GM19240 (cell line): ENCODE data around the gene TTC31.
"Not testable (repeated sequence)": the region's sequence is repeated elsewhere in the genome, so short reads cannot be mapped to it uniquely, and the experiment has no call there.

ENCODE experiments used
- DNase-seq: peaks from one replicate; pipeline ENCODE4 v3.0.0; 2011; ENCODE audit warnings: low spot score; ENCODE audit not compliant: insufficient read length

Gene TTC31

DNA sequence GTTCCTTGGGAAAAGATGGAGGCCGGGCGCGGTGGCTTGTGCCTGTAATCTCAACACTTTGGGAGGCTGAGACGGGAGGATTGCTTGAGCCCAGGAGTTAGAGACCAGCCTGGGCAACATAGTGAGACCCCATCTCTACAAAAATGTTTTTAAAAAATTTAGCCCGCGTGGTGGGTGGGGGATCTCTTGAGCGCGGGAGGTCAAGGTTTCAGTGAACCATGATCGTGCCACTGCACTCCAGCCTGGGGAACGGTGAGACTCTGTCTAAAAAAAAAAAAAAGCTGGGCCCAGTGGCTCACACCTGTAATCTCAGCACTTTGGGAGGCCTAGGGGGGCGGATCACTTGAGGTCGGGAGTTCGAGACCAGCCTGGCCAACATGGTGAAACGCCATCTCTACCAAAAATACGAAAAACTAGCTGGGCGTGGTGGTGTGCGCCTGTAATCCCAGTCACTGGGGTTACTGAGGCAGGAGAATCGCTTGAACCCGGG is 839 bp downstream of the TTC31 start:
- DNase-seq = not testable (repeated sequence)

DNA sequence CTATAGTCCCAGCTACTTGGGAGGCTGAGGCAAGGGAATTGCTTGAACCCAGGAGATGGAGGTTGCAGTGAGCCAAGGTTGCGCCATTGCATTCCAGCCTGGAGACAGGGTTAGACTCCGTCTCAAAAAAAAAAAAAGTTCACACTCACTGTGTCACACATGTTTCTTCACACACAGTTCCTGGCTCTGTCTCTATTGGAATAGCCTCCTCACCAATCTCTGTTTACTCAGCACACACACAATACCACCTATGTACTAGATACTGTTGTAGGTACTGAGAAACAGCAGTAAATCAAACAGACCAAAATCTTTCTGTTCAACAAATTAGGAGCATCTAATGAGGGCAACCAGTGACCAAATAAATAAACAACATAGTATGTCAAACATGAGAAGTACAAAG is 3.3 kb downstream of the TTC31 start:
- no peak for DNase-seq

DNA sequence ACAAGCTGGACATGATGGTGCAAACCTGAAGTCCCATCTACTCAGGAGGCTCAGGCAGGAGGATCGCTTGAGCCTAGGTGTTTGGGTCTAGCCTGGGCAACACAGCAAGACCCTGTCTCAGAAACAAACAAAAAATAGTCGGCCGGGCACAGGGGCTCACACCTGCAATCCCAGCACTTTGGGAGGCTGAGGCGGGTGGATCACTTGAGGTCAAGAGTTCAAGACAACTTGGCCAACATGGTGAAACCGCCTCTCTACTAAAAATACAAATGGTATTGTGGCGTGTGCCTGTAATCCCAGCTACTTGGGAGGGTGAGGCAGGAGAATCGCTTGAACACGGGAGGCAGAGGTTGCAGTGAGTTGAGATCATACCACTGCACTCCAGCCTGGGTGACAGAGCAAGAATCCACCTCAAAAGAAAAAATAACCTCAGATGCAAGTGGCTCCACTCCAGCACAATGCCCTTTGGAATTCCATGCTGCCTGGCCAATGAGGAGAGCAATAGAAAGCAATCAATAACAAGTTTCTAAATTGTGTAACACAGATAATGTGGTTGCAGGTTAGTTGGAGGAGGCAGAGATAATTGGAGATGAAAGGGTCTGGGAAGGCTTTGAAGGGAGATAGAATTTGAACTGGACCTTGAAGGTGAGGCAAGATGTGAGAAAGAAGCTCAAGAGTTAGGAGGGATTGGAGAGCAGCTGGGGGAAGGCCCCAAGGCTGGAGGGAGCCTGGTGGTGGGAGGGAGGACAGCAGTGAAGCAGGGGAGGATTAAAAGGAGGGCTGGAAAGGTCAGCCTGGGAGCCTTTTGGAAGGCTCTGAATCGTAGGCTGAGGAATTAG is 6.0 kb downstream of the TTC31 start:
- DNase-seq = no peak

DNA sequence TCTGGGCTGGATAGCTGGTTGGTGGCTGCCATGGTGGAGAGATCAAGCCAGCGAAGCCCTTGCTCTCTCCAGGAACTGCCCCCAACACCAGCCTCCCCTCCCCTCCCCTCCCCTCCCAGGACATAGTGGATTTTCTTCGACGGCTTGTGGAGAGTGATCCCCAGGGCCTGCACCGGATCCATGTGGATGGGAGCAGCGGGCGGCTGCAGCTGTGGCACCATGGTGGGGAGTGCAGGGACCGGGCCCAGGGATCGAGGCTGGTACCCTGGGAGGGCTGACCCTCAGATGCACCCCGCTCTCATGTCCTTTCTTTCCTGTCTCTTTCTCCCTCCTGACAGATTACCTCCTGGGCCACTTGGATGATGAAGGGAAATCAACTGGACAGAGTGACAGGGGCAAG is 7.0 kb downstream of the TTC31 start:
- no peak for DNase-seq

DNA sequence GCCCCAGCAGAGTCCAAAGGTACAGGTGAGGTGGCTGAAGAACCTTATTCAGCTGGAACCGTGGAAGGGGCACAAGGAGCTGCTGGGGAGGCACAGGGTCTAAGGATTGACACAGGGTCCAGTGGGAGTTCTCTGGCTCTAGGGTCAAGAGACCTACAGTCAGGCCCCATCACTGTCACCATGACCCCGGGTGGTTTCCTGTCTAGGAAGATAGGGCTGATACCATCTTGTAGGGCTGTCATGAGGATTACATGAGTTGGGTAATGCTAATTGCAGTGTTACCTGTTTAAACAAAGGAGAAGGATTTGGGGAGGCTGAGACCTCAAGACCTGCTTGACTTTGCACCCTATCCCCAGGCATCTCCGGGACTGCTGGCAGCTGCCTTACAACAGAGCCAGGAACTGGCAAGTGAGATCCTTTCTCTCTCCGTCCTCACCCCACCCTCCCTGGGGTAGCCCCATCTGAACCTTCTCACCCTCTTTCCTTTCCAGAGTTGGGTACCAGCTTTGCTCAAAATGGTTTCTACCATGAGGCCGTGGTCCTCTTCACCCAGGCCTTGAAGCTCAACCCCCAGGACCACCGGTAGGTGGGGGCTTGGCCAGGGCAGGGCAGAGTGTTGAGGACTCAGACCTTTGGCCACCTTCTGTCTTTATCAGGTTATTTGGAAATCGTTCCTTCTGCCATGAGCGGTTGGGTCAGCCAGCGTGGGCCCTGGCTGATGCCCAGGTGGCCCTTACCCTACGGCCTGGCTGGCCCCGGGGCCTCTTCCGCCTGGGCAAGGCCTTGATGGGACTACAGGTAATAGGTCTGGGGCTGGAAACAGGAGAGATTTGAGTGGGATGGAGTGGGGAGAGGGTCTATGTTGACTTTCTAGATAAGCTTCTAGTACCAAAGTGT is 9.0 kb downstream of the TTC31 start:
- DNase-seq = no peak

DNA sequence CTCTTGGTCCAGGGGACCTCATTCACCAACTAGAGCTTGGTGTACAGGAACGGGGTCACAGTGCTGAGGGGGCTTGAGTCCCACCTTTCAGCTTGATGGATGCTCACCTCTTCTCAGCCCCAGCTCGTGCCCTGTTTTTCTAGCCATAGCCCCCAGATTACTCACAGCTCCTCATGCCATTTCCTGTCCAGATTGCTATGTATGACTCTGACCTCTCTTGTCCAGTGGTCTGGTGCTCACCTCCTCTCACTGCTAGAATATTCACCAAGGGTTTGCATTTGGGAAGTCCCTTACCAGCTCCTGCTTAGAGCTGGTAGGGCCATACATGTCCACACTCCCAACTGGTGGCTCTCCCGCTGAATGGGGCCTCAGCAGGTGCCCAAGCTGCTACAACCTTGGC is 10.7 kb downstream of the TTC31 start:
- DNase-seq = no peak

DNA sequence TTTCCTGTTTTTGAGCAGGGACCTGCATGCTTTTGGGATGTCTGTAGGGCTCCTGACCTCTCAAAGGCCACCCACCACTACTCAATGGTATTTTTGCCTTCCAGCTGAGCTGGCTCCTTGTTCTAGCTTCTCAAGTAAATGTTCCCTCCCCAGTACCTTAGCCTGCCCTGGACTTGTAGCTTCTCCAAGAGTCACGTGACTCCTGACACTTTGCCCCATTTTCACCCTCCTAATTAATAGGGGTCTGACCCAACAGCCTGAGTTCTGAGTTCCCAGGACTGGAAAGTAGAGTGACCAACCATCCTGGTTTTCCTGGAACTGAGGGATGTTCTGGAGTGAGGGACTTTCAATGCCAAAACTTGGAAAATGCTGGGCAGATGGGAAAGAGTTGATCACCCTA is 12.6 kb downstream of the TTC31 start:
- DNase-seq = no peak

DNA sequence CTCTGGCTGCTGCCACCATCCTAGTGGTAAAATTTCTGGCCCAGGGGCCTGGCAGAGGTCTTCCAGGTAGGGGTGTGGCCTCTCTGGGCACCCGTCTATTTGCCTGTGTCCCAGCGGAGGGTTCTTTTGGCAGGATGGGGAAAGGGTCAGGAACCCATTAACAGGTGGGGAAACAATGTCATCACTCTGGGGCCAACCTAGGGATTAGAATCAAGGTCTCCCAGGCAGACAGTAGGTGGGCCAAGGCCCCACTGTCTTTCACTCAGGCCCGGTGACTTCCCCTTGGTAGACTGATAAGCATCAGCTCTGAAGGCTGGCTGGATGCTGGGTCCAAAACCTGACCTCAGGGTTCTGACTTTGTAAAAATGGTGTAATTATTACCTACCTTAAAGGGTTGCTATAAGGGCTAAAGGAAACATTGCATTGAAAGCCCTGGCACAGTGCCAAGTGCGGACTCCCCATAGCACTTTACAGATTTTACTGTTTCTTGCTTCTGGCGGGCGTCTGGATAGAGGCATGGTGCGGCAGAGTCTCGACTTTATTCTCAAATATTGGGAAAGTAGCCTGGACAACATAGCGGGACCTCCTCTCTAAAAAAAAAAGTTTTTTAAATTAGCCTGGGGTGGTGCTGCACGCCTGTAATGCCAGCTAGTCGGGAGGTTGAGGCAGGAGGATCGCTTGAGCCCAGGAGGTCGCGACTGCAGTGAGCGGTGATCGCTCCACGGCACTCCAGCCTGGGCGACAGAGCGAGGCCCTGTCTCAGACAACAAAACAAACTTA is 14.3 kb downstream of the TTC31 start:
- DNase-seq = no peak

DNA sequence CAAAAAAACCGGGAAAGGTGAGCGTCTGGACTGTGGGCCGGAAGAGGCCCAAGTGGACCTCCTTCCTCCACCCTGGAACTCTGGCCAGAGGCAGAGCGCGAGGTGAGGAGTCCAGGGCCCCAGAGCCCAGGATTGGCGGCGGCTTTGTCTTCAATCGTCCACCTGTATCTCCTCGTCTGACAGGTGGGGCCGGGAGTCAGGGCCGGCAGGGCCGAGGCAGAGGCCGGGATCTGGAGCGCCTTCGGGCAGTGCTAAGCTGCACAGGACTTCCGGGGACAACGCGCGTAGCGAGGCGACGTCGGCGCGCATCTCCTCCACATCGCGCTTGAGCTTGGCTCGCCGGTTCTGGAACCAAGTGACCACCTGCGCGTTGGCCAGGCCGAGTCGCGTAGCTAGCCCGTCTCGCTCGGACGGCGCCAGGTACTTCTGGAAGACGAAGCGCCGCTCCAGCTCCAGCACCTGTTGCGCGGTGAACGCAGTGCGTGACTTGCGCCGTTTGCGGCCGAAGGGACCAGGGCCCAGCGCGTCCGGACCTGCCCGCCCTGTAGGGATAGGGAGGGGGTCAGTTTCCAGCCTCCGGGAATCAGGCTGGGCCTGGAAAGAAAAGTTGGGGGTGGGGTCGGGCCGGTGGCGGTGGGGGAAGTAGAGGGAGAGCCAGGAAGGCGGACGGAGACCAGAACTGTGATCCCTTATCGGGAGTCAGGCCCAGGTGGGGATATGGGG is 15.1 kb downstream of the TTC31 start:
- no peak for DNase-seq

DNA sequence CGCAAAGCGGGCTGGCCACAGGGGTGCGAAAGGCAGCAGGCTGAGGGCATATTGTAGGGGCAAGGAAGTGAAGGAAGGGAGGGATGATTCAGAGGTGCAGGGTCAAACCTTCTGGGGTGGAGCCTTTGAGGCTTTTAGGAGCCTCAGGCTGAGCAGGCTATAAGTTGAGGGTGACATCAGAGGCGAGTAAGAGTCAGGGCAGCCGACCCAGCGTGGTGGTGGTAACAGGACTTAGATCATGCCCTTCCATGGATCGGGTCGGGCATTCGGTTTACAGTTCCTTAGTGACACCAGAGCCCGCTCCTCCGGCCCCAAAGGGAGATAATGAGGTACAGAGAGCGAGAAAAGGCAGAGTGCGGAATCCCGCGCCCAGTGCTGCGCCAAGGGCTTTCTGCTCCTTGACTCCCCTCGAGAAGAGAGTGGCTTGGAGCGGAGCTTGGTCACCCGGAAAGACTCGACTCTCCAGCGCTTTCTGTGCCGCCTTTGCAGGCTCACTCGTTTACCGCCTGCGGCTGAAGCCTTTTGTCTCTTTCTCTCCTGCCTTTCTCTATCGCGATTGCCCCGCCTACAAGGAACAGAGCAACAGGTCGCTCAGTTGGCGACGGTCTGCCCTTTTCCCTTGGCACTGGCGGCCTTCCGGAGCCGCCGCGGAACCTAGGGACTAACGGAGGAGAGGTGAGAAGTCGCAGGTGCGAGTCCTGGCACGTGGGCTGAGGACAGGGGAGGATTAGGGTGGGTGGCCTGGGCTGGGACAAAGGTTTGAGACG is 15.8 kb downstream of the TTC31 start:
- no peak for DNase-seq

DNA sequence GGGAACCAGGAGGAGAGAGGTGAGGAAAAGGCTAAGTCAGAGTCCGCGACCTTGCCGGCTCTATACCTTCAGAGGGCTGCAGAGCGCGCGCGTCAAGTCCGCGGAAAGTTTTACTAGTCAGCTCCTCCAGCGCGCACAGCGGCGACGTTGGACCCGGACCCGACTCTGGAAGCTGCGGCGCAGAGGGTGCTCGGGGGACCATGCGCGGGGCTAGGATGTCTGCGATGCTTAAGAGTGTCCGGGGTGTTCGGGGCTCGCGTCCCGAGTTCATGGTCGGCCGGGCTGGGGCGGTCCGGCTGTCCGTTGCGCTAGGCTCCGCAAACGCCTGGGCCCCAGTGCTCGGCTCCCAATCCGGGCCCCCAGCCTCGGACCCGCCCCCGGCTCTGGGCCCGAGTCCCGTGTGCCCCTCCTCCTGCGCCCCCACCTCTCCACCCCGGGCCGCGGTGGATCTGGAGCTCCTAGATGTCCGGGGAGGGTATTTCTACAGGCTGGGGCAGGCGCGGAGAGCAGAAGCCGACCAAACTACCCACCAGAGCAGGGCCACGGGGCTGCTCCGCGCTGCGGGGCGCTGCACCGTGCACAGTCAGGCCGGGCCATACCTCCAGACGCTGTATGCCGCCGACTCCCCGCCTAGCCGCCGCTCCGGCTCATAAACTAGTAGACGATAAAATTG is 16.5 kb downstream of the TTC31 start, which contains the start of gene LBX2:
Gene LBX2 (minus strand): TSS at position 337 of the 673 bp plus-strand sequence. CDS start 66 bp downstream, at position 271.
- no peak for DNase-seq

DNA sequence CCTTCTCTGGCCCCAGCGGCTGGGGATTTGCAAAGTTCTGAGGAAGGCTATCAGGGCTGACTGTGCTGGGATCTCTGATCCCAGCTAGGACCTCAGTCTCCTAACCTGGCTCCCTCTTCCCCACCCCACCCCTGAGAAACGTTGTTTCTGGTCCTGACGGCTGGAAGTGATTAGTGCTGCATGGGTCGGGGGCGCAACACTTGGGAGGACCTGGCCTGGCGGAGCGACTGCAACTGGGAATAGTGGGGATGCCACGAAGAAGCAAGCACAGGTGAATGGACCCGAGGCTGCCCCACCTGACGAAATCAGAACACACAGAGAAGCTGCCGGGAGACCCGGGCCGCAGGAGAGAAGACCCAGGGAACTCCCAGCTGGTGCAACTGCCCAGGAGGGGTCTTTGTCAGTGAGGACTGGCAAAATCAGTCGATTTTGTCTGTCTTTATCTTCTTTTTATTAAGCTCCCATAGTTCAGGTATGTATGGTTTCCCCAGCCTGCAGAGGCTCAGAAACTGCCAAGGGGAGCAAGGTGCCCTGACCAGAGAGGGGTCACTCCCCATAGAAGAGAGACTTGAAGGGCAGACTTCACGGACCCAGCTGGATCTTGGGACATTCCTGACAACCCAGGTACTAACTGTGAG is 17.2 kb downstream of the TTC31 start:
- no peak for DNase-seq

DNA sequence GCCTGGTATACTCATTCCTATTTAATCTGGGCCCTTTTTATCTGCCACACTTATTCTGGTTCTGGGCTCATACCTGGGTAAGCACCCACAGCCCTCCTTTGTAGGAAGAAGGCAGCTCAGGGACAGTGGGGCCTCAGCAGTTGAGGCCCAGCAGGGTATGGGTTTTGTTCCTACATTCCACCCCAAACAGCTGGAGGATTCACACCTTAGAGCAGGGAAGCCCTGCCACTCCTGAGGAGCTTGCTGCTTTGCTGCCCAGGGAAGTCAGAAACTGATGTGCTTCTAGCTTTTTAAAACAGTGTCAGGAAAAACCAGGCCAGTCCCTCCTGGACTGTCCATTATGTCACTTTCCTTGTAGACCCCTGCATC is 17.7 kb downstream of the TTC31 start:
- DNase-seq = no peak

DNA sequence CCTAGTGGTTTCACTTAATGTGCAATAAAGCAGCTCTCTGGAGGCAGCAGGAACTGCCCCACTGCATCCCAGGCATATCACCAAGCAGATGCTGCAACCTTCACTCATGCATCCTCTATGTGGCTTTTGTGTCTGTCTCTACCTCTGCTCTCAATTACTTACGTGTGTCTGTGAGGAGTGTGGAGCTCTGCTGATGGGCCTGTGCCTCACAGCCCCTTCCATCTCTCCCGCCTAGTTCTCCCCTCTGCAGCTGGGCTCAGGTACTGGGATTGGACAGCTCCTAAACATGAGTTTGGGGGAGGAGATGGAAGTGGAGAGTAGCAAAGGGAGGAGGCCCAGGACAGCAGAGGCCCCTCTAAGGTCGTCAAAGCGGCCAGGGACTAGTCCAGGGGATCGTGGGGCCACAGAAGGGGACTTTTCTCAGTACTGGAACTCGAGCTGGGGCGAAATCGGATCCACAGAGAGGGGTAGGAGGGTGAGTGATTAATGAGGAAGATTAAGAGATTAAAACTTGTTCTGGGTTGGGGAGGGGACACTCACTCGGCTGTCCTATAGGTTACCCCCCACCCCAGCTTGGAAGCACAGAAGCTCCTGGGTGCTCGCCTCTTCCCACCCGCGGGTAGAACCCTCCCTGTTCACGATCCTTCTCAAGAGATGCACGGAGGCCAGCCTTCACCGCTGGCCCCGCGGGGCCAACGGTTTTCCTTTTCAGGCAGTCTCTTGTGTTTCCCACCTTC is 18.6 kb downstream of the TTC31 start:
- no peak for DNase-seq

DNA sequence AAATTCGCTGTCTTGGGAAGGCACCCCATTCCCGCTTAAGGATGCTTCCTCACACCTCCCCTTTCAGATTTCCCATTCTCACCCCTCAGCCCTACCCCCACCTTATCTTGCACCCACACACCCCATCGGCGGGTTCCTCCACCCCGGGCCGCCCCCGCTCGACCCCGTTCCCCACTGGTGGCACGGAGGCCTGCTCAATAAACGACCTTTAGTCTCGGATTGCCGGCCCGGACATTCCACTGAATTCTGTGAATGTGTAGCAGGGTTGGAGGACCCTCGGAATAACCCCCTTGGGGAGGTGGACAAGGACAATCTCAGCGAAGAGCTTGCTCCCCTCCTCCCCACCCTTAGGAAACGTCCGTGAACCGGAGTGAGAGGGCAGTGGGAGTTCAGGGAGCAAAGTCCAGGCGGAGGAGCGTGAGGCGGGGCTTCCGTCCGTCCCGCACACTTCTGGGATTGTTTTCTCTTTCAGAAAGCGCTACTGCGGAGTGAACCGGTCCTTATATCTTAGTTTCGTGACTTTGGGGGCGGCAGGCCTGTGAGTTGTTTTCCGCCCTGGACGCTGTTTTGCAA is 19.4 kb downstream of the TTC31 start:
- no peak for DNase-seq

DNA sequence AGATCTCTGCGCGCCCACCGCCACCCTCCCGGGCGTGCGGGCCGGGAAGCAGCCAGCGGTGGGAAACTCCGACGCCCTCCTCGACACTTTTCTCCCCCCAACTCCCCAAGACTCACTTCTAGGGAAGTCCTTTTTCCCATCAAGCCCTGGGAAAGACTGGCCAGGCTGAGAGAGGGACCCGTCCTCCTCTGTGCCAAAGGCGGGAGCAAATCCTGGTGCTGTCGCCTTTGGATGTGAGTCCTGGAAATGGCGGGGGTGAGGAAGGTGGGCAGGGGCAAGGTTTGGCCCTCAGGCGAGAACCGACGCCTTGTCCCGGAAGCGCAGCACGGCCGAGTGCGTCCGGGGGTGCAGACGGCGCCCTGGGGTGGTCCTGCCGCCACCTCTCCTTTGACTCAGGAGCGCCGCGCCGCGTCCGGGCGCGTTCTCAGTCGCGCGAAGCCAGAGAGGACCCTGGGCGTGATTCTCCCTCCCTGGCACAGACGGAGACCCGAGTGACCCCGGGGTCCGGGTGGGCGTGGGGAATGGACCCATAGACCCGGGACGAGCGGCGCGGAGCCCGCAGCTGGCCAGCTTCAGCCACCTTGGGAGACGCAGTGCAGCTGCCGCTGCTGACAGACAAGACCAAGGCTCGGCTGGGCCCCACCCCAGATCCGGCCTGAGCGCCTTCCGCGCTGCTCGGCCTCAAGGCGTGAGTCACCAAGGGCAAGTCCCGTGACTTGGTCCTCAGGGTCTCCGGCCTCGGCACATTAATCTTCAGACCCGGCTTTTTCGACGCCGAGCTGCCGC is 20.0 kb downstream of the TTC31 start:
- DNase-seq = no peak
